Right lobe of liver (tissue), 4 donors: ENCODE data around the gene EEFSEC.

ENCODE experiments used
- POLR2A ChIP-seq: fragments of 450-650 bp; IDR thresholded peaks from one replicate; pipeline ENCODE4 v1.6.1; 2017; ENCODE audit warnings: antibody characterized with exemption, mild to moderate bottlenecking
- TF ChIP-seq, protein P1 (sequence below), 4 donors: fragments of 200-600 bp in 3 of 4; fragments of 450-650 bp in 1 of 4; IDR thresholded peaks; one replicate each; pipeline versions ENCODE4 v1.5.1 to v1.8.0; 2016 to 2022; ENCODE audit warnings: antibody characterized with exemption in 4 of 4, mild to moderate bottlenecking in 2 of 4
- donor health status: DM: no; HTN: no; CAD: no.
- donor health status: DM: no; HTN: no; CAD: no.
- donor health status: DM: no; HTN: yes; CAD: no.

DNA sequence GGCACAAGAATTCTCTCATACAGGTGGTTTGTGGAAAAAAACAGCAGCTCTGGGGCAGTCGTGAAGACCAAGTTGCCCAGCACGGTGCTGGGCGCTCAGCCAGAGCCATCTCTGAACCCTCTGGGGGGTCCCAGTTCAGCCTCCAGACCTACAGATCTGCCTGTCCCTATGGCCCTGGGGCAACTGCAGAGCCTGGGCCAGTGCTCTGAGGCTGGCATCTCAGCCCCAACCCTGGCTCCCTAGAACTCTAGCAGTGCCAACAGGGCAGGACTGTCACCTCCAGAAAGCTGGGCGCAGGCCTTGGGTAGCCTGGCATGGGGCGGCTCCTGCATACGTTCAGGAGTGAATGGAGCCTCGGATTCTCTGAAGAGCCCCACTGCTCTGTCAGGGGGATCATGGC lies 268.7 kb downstream of the EEFSEC start:
- TF ChIP-seq, protein P1, sequence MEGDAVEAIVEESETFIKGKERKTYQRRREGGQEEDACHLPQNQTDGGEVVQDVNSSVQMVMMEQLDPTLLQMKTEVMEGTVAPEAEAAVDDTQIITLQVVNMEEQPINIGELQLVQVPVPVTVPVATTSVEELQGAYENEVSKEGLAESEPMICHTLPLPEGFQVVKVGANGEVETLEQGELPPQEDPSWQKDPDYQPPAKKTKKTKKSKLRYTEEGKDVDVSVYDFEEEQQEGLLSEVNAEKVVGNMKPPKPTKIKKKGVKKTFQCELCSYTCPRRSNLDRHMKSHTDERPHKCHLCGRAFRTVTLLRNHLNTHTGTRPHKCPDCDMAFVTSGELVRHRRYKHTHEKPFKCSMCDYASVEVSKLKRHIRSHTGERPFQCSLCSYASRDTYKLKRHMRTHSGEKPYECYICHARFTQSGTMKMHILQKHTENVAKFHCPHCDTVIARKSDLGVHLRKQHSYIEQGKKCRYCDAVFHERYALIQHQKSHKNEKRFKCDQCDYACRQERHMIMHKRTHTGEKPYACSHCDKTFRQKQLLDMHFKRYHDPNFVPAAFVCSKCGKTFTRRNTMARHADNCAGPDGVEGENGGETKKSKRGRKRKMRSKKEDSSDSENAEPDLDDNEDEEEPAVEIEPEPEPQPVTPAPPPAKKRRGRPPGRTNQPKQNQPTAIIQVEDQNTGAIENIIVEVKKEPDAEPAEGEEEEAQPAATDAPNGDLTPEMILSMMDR (IDR thresholded peaks at IDR 0.05) = no peak
- TF ChIP-seq POLR2A = no peak
